H1 (cell line): ENCODE data around the gene RNU1-4. TPM values are rescaled to one million over a fixed set of nuclear protein-coding genes. Genes with fewer than 3 reads are reported as not detected.
"Not testable (repeated sequence)": the region's sequence is repeated elsewhere in the genome, so short reads cannot be mapped to it uniquely, and the experiment has no call there.

ENCODE experiments used
- CTCF ChIA-PET: fragments of 300-600 bp; sonication (Branson Sonifier 250); formaldehyde crosslinking; loops from one replicate; lab custom pipeline; 2021; ENCODE audit not compliant: partially characterized antibody; lab: Charles Lee
- POLR2A ChIA-PET: fragments of 300-600 bp; sonication (Branson Sonifier 250); formaldehyde crosslinking; loops from one replicate; lab custom pipeline; 2021; ENCODE audit warnings: inconsistent platforms; ENCODE audit not compliant: partially characterized antibody; lab: Charles Lee
- DNase-seq, 2 experiments: peaks; one replicate each; pipeline versions ENCODE4 v3.0.0 to v3.0.0-alpha.2; 2010 to 2022; ENCODE audit warnings: low spot score in 2 of 2, low read depth in 1 of 2, mixed read lengths in 1 of 2
- FAIRE-seq: peaks from 2 replicates; lab custom pipeline; 2011; peaks lifted over from hg19 to GRCh38; lab: Jason Lieb, UNC
- H2AFZ ChIP-seq: 2 replicates; pipeline ENCODE4 v1.8.1; 2012; ENCODE audit warnings: low read length, inconsistent platforms
- H2AK5ac ChIP-seq: 2 replicates; pipeline ENCODE4 v1.6.1; 2013; ENCODE audit warnings: low read depth, low read length
- H2BK120ac ChIP-seq: replicated peaks from 2 replicates; pipeline ENCODE3; 2013; ENCODE audit warnings: low read depth, low read length, inconsistent platforms
- H2BK12ac ChIP-seq: 2 replicates; pipeline ENCODE4 v1.6.1; 2013; ENCODE audit warnings: low read depth, low read length
- H2BK15ac ChIP-seq: 2 replicates; pipeline ENCODE4 v1.6.1; 2013; ENCODE audit warnings: low read length
- H2BK20ac ChIP-seq: 2 replicates; pipeline ENCODE4 v1.6.1; 2013; ENCODE audit warnings: low read length
- H2BK5ac ChIP-seq: 2 replicates; pipeline ENCODE4 v1.6.1; 2013; ENCODE audit warnings: low read depth, low read length
- H3K14ac ChIP-seq: 2 replicates; pipeline ENCODE4 v1.6.1; 2013; ENCODE audit warnings: inconsistent platforms; ENCODE audit not compliant: insufficient read length
- H3K18ac ChIP-seq: 2 replicates; pipeline ENCODE4 v1.6.1; 2013; ENCODE audit warnings: low read length; ENCODE audit errors: extremely low read depth
- H3K23ac ChIP-seq: 2 replicates; pipeline ENCODE4 v1.6.1; 2013; ENCODE audit warnings: inconsistent platforms; ENCODE audit not compliant: insufficient read length
- H3K23me2 ChIP-seq: 2 replicates; pipeline ENCODE4 v1.6.1; 2013; ENCODE audit warnings: low read depth, low read length
- H3K27ac ChIP-seq: 2 replicates; pipeline ENCODE4 v1.6.1; 2011; ENCODE audit warnings: low read depth, low read length, inconsistent platforms
- H3K27me3 ChIP-seq, 4 experiments: replicated peaks in 1 of 4; 1 replicate in 1 of 4; 2 replicates in 3 of 4; pipeline versions ENCODE4 v1.6.1 to v1.8.1; 2011 to 2013; ENCODE audit warnings: low read length in 3 of 4, mild to moderate bottlenecking in 3 of 4, inconsistent platforms in 2 of 4, mixed read lengths in 2 of 4, moderate library complexity in 1 of 4; ENCODE audit not compliant: control insufficient read depth in 3 of 4, insufficient read depth in 3 of 4; ENCODE audit errors: extremely low read depth in 1 of 4
- H3K36me3 ChIP-seq, 4 experiments: 2 replicates each; pipeline versions ENCODE4 v1.6.1 to v1.8.1; 2011 to 2013; ENCODE audit warnings: mild to moderate bottlenecking in 4 of 4, low read length in 3 of 4, moderate library complexity in 2 of 4, control low read depth in 1 of 4, inconsistent platforms in 1 of 4; ENCODE audit not compliant: insufficient read depth in 4 of 4, control insufficient read depth in 2 of 4
- H3K4ac ChIP-seq: replicated peaks from 2 replicates; pipeline ENCODE3; 2013; ENCODE audit warnings: low read length, low read depth, mixed read lengths, inconsistent platforms; ENCODE audit not compliant: insufficient read length
- H3K4me1 ChIP-seq, 4 experiments: replicated peaks in 1 of 4; 1 replicate in 1 of 4; 2 replicates in 3 of 4; pipeline versions ENCODE4 v1.6.1 to v1.8.1; 2011 to 2013; ENCODE audit warnings: low read length in 3 of 4, inconsistent platforms in 2 of 4, mixed read lengths in 1 of 4; ENCODE audit not compliant: insufficient read depth in 4 of 4, control insufficient read depth in 3 of 4
- H3K4me2 ChIP-seq, 2 experiments: 2 replicates each; pipeline versions ENCODE4 v1.6.1 to v1.8.1; 2011 to 2013; ENCODE audit warnings: low read depth in 2 of 2, low read length in 2 of 2, control low read depth in 1 of 2, inconsistent platforms in 1 of 2, mild to moderate bottlenecking in 1 of 2; ENCODE audit not compliant: insufficient read depth in 1 of 2
- H3K4me3 ChIP-seq, 4 experiments: fragments of 200-600, 300-600 bp in 1 of 4; sonication (generic), shearing (Covaris generic), sonication (Bioruptor Twin) in 1 of 4; 2 replicates each; pipeline versions ENCODE4 v1.5.1 to v1.8.1; 2011 to 2016; ENCODE audit warnings: low read length in 4 of 4, low read depth in 3 of 4, control low read depth in 2 of 4, inconsistent platforms in 2 of 4, mild to moderate bottlenecking in 2 of 4, mixed read lengths in 1 of 4, moderate library complexity in 1 of 4; ENCODE audit not compliant: insufficient read depth in 2 of 4; ENCODE audit errors: extremely low read depth in 1 of 4
- H3K56ac ChIP-seq: replicated peaks from 2 replicates; pipeline ENCODE3; 2013; ENCODE audit warnings: low read depth, mild to moderate bottlenecking, mixed read lengths, low read length, inconsistent platforms; ENCODE audit not compliant: insufficient read length
- H3K79me1 ChIP-seq: 2 replicates; pipeline ENCODE4 v1.6.1; 2013; ENCODE audit warnings: low read depth, low read length, control low read depth
- H3K79me2 ChIP-seq, 2 experiments: 2 replicates each; pipeline versions ENCODE4 v1.6.1 to v1.8.1; 2012 to 2013; ENCODE audit warnings: low read length in 2 of 2, mild to moderate bottlenecking in 2 of 2, inconsistent platforms in 1 of 2; ENCODE audit not compliant: insufficient read depth in 2 of 2, control insufficient read depth in 1 of 2
- H3K9ac ChIP-seq, 4 experiments: replicated peaks in 1 of 4; 1 replicate in 1 of 4; 2 replicates in 3 of 4; pipeline versions ENCODE4 v1.6.1 to v1.8.1; 2011 to 2013; ENCODE audit warnings: low read depth in 3 of 4, low read length in 3 of 4, control low read depth in 2 of 4, mild to moderate bottlenecking in 2 of 4, moderate library complexity in 2 of 4, inconsistent platforms in 1 of 4; ENCODE audit errors: extremely low read depth in 1 of 4
- H3K9me3 ChIP-seq, 2 experiments: 2 replicates each; pipeline versions ENCODE4 v1.6.1 to v1.8.1; 2012 to 2013; ENCODE audit warnings: mild to moderate bottlenecking in 2 of 2, moderate library complexity in 2 of 2, control low read depth in 1 of 2, inconsistent platforms in 1 of 2, low read depth in 1 of 2, low read length in 1 of 2, mixed read lengths in 1 of 2; ENCODE audit not compliant: insufficient read depth in 2 of 2
- H4K20me1 ChIP-seq, 2 experiments: replicated peaks in 1 of 2; 2 replicates each; pipeline versions ENCODE3 to v1.8.1; 2011 to 2013; ENCODE audit warnings: inconsistent platforms in 2 of 2, low read length in 2 of 2, mild to moderate bottlenecking in 1 of 2; ENCODE audit not compliant: insufficient read depth in 2 of 2, control insufficient read depth in 1 of 2
- H4K5ac ChIP-seq: 2 replicates; pipeline ENCODE4 v1.6.1; 2013; ENCODE audit warnings: low read length, low read depth, mixed read lengths, inconsistent platforms; ENCODE audit not compliant: insufficient read length
- H4K8ac ChIP-seq: 2 replicates; pipeline ENCODE4 v1.8.0; 2013; ENCODE audit warnings: mild to moderate bottlenecking, moderate library complexity, low read length, inconsistent platforms; ENCODE audit not compliant: insufficient read depth; ENCODE audit errors: extremely low read depth
- H4K91ac ChIP-seq: replicated peaks from 2 replicates; pipeline ENCODE3; 2013; ENCODE audit warnings: low read length, mixed read lengths, inconsistent platforms; ENCODE audit not compliant: insufficient read length
- WGBS, 2 experiments: shearing (Covaris generic) in 1 of 2; methylation state at CpG; one replicate each; pipeline versions ENCODE4 v1.1.6 to v1.1.7; 2013 to 2015; ENCODE audit warnings: low lambda C conversion rate in 2 of 2, mixed read lengths in 2 of 2, inconsistent platforms in 1 of 2, low coverage in 1 of 2, missing lambda C conversion rate in 1 of 2; ENCODE audit not compliant: insufficient replicate concordance in 2 of 2, insufficient coverage in 1 of 2, insufficient read length in 1 of 2; ENCODE audit errors: extremely low coverage in 1 of 2, missing lambda C conversion rate in 1 of 2; 5-methylcytosine and 5-hydroxymethylcytosine counted together
- polyA plus RNA-seq, 7 experiments: library from polyadenylated mRNA; depleted of rRNA in 3 of 7; stranded (reverse) in 5 of 7; unstranded in 2 of 7; fragments of >200 nt in 5 of 7; fragments of 200-250 nt in 2 of 7; gene quantifications; 1 replicate in 5 of 7; 2 replicates in 1 of 7; 4 replicates in 1 of 7; pipeline versions ENCODE4 v1.2.1 to v1.2.3, GENCODE V29; 2011 to 2013; ENCODE audit warnings: missing spikeins in 2 of 7, mixed read lengths in 2 of 7
- total RNA-seq: library from RNA; stranded (reverse); fragmentation: NEBNext Ultra II Directional; extraction: Animal tissue kit (Norgen Biotek cat#: 25700); gene quantifications from 2 replicates; pipeline ENCODE4 v1.2.1, GENCODE V29; 2021

Gene RNU1-4
- total and polyA plus RNA-seq, 2 of the 8 experiments (the other 6 are each of a cell fraction or from before 2014, with no cell fraction given), result 145 to 1,303 TPM

DNA sequence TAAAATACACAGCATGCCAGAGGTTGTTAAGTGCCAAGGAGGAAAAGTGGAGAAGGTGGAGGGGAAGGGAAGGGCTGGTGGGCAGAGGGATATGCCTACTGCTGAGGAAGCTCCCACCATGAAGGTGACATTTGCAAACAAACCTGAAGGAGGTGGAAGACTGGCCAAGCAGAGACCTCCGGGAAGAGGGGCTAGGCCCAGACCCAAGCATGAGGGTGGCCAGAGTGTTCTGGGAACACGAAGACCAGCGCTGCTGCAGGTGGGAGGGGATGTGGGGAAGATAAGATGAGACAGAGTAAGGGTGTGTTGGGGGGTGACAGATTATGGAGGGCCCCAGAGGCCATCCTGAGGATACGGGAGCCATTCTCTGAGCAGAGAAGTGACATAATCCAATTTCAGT, 37.5 kb downstream of the RNU1-4 start:
- H3K14ac ChIP-seq, H3K27me3 ChIP-seq, H3K79me2 ChIP-seq, H2AK5ac ChIP-seq, H3K4me1 ChIP-seq, H3K23me2 ChIP-seq, H2BK15ac ChIP-seq, H3K4me3 ChIP-seq, POLR2A ChIA-PET, H2BK20ac ChIP-seq, H3K27ac ChIP-seq, H3K79me1 ChIP-seq, H4K8ac ChIP-seq, H3K4me2 ChIP-seq, H3K23ac ChIP-seq, H4K91ac ChIP-seq, H3K4ac ChIP-seq, H2AFZ ChIP-seq, CTCF ChIA-PET, H3K56ac ChIP-seq, DNase-seq, H4K20me1 ChIP-seq, H3K18ac ChIP-seq, H2BK5ac ChIP-seq, H4K5ac ChIP-seq, H3K9ac ChIP-seq, H3K36me3 ChIP-seq, FAIRE-seq, H2BK120ac ChIP-seq, H3K9me3 ChIP-seq: not testable (repeated sequence)
- H2BK12ac ChIP-seq, result 0 out of 2 replicates have a peak overlapping the region, but pooled peaks have one; percentile 27
- WGBS, 2 experiments, result 91% methylated on average over 4 of the region's 4 CpGs; no CpG with 5 or more reads in 1 of the 2 experiments

- H3K4ac ChIP-seq, H3K27me3 ChIP-seq, H3K27ac ChIP-seq, H2BK5ac ChIP-seq, H3K14ac ChIP-seq, H3K9ac ChIP-seq, H3K4me2 ChIP-seq, H4K8ac ChIP-seq, CTCF ChIA-PET, H3K9me3 ChIP-seq, H4K20me1 ChIP-seq, H2BK120ac ChIP-seq, H4K5ac ChIP-seq, FAIRE-seq, H3K79me2 ChIP-seq, H3K4me1 ChIP-seq, H3K36me3 ChIP-seq, H3K56ac ChIP-seq, H2BK12ac ChIP-seq, POLR2A ChIA-PET, H3K23me2 ChIP-seq, H3K79me1 ChIP-seq, H2AFZ ChIP-seq, H2BK20ac ChIP-seq, H2AK5ac ChIP-seq, DNase-seq, H2BK15ac ChIP-seq, H3K23ac ChIP-seq, H3K4me3 ChIP-seq, H3K18ac ChIP-seq, H4K91ac ChIP-seq: not testable (repeated sequence)
- WGBS, 2 experiments, result 83% methylated on average over 5 of the region's 5 CpGs; no CpG with 5 or more reads in 1 of the 2 experiments
Measured at GRCh38 chr1:16779525-16779924, 39.2 kb downstream of the RNU1-4 start.
